IPS-NIHi11 (cell line): ENCODE measurements around the gene PPP1R1A.
A peak's percentile ranks its signal among the peaks of the same experiment; 100 is the strongest.

Source experiments
- DNase-seq: peaks from one replicate; pipeline ENCODE4 v3.0.0; 2012; ENCODE audit warnings: mixed read lengths, low spot score

The PPP1R1A gene, protein sequence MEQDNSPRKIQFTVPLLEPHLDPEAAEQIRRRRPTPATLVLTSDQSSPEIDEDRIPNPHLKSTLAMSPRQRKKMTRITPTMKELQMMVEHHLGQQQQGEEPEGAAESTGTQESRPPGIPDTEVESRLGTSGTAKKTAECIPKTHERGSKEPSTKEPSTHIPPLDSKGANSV

DNA sequence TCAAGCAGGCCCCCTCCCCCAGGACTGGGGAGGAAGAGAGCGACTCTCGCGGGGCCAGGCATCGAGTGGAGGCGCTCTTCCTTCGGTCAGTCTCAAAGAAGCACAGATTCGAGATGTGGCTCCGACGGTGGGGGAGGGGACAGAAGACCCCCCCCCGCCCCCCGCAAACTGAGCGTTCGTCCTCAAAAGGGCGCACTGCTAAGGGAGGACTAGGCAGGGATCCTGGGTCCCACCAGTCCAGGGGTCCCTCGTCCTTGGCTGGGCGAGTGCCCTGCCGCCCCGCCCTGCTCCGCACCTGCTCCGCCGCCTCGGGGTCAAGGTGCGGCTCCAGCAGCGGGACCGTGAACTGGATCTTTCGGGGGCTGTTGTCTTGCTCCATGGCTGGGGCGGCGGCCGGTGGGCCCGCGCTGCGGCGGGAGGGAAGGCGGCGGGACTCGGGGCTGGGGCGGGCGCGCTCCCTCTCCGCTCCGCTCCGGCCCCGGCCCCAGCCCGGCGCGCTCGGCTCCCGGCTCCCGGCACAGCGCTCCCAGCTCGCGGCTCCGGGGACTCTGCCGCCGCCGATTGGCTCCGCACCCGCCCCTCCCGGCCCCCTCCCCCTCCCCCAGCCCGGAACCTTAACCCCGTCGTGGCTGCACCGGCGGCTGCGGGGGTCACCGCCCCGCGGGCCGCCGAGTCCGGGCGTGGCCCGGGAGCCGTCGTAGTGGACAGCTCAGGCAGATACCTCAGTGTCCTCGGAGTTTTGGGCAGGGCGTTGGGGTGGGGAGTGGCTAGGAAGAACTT lies at the start of gene PPP1R1A:
PPP1R1A (minus strand) TSS at position 550 of the 780 bp plus-strand sequence; CDS start at position 379, 171 bp downstream.
- peak; percentile 93 for DNase-seq

DNA sequence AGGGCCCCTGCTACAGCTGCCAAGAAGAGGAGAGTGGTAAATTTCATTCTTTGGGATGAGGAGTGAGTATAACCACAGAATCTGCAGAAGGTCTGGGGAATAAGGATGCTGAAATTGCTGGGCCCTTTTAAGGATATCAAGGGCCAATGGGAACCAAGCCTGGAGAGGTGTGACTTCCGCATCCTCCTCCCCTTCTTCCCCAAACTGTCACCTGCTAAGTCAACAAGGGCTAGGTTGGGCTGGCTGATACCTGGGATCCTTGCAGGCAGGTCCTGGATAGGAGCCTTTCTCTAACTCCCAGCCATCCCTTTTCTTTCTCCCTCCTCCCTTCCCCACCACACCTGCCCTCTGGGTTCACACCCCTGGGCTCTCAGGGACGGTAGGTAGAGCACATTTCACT lies 46.3 kb upstream of the PPP1R1A start, which contains the start of gene LACRT:
LACRT (minus strand) TSS at position 101 of the 400 bp plus-strand sequence; CDS start at position 47, 54 bp downstream.
- no peak for DNase-seq

DNA sequence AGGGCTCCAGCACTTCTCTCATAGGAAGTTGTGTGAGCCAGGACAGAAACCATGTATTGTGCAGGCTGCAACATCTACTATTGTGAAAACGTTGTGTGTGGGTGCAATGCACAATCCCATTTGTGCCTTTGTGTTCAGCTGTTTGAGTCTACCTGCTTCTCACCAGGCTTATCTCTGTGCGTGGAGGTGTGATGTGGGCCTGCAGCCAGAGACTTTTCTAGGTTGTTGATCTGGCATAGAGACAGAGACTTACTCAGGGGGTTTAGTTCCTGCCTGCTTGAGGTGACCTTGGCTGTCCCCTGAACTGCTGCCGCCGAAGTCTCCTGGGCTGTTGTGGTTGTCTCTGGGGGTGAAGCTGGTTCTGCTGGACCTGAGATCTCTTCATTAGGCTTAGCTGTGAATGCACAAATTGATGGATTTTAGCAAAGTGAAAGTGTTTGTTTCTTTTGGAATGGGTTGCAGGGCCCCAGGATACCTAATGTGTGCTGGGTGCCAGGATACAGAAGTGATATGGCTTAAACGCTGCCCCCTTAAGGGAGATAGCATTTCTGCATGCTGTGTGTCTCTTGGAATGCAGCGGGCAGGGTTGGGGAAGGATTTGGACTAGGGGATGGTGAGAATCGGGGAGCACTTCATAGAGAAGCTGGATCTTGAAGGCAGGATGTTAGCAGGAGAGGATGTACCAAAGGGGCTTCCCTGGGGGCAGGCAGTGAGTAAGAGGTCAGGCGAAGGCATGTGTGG lies 43.7 kb upstream of the PPP1R1A start:
- peak; percentile 75 for DNase-seq

DNA sequence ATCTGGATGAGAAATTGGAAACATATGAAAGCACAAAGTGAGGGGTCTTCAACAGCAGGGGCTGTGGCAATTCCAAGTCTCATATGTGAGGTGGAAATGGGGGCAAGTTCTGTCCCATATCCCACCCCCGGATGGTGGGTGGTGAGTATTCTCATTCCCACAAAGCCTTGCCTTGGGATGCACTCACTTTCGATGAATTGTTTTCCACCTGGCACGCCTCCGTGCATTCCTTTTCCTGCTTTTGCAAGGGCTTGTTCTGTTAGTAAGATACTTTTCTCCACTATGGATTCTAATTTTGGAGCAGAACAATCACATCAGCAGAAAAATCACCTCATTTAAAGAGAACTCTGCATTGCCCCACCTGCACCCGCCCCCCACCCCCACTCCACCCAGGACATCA lies 43.1 kb upstream of the PPP1R1A start:
- no peak for DNase-seq

- no peak for DNase-seq
These were observed 41.5 kb upstream of the PPP1R1A start for GRCh38 chr12:54629925-54630324.

DNA sequence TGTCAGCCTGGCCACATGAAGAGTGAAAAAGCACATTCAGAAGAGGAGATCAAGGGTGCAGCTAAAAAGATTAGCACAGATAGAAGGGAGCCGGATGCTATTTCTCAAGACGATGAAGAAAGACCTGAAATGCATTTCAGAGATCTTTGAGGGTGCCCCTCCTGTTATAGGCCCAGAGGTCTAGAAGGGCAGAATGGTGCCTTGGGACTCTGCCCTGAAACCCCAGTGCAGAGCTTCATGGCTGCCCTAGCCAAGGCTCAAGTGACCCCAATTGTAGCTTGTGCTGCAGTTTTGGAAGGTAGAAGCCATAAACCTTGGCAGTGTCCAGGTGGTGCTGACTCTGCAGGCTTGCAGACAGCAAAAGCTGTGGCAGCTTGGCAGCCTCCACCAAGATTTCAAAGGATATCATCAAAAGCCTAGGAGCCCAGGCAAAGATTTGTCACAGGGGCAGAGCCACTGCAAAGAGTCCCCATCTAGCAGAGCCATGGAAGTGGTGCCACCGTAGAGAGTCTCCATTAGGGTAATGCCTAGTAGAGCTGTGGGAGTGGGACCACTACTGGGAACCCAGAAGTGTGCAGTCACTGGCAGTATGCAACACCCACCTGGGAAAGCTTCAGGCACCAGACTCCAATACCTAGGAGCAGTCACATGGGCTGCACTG lies 39.9 kb upstream of the PPP1R1A start:
- no peak for DNase-seq

DNA sequence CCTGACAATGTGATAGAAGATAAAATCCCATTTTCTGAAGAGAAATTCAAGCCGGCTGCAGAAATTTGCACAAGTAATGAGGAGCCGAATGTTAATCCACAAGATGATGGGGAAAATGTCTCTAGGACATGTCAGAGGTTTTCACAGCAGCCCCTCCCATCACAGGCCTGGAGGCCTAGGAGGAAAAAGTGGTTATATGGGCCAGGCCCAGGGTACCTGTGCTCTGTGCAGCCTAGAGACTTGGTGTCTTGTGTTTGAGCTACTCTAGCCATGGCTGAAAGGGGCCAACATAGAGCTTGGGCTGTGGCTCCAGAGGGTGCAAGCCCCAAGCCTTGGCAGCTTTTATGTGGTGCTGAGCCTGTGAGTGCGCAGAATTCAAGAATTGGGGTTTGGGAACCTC lies 38.8 kb upstream of the PPP1R1A start:
- DNase-seq: no peak

GRCh38 chr12:54625598-54625997 lies 37.1 kb upstream of the PPP1R1A start:
- DNase-seq: no peak

- no peak for DNase-seq
These were observed 36.1 kb upstream of the PPP1R1A start for GRCh38 chr12:54624315-54625279.

DNA sequence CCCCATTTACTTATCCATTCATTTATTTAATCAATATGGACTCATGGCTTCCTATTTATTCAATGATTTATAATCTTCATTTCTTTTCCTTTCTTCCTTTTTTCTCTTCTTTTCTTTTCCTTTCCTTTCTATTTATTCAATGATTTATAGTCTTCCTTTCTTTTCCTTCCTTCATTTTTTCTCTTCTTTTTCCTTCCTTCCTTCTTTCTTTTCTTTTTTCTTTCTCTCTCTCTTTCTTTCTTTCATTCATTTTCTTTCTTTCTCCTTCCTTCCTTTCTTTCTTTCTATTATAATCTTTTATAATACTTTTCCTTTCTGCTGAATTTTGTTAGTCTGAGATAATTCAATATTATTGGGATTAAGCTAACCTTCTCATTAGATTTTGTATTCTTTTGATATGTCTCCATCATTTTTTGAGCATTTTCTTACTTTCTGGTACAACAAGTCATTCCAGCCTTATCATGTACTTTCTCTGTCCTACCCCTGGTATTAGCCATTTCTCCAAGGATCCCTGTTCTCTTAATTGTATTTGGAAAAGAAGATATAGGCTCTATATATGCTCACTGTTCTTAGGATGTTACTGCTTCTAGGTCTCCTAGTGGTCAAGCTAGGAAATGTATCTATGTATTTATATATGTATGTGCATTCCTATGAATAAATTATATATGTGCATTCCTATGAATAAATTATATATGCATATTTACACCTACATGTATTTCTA lies 34.2 kb upstream of the PPP1R1A start:
- no peak for DNase-seq

- DNase-seq: no peak
These were observed 28.6 kb upstream of the PPP1R1A start for GRCh38 chr12:54616933-54617680.

GRCh38 chr12:54612225-54612750 lies 23.8 kb upstream of the PPP1R1A start:
- no peak for DNase-seq

GRCh38 chr12:54611715-54612149 lies 23.3 kb upstream of the PPP1R1A start:
- DNase-seq: no peak

- no peak for DNase-seq
These were observed 20.3 kb upstream of the PPP1R1A start for GRCh38 chr12:54608769-54609168.

DNA sequence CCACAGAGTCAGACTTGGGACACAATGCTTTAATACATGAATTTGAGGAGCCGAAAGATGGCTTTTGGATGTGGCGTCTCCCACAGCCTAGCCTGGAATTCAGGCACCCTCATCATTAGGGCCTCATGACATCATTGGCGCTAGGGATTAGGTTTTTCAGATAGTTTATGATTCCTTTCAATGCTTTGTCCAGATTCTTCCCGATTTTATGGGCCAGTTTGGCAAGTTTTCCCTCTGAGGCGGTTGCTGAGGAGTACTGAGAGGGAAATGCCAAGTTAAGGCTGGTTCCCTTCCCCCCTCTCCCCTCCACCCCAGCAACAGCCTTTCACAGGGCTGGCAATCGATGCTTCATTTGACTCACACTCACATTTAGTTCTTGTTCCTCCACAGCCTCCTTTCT lies 19.7 kb upstream of the PPP1R1A start:
- DNase-seq: no peak

DNA sequence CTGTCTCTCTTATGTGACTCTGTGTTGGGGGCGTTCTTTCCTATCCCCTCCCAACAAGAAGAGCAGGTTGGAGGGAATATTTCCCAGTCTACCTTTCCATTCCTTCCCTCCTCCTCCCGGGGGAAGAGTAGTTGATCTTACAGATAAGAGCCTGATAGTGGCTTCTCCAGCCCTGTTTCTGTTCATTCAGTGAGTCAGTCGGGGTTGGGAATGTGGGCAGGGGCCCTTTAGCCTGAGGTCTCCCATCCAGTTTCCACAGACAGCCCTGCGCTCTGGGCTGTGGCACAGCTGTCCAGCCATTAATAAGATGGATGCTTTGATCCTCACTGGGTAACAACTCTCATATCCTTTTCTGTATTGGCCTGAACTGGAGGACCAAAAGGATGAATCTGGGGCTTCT lies 18.1 kb upstream of the PPP1R1A start:
- no peak for DNase-seq

DNA sequence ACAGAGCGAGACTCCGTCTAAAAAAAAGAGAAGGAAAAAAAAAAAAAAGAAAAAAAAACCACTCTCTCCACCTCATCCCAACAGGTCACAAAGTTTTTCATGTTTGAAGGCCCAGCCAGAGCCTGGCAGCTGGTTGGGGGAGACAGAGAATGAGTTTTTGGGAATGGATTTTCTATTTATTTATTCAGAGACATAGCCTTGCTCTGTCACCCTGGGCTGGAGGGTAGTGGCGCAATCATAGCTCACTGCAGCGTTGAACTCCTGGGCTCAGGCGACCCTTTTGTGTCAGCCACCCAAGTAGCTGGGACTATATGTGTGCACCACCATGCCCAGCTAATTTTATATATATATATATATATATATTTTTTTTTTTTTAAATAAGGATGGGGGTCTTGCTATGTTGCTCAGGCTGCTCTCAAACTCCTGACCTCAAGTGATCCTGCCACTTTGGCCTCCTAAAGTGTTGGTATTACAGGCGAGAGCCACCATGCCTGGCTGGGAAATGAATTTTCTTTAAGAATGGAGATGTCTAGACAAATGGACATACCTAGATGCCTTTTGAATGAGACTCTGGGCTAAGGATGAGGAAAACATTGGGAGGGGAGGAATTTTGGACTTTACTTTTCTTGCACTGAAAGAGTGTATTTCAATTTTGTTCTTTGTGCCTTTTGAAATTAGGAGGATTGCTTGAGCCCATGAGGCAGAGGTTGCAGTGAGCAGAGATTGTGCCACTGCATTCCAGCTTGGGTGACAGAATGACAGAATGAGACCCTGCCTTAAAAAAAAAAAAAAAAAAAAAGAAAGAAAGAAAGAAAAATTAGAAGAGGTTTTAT lies 16.9 kb upstream of the PPP1R1A start:
- DNase-seq: no peak

DNA sequence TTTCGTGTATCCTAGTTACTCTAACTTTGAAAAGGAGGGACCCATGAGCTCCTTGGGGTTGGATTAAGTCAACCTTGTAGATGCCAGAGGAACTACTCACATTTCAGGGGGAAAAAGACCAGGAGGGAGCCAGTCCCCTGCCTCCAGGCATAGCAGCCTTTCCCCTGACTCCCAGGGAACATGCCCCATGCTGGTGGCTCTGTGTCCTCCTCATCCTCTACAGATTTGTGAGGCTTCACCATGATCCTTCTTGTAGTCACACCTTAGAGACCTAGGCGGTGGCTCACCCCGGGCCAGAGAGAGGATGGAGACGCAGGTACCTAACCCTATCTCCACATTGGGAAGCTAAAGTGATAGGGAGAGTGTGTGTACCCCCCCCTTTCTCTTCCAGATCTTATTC lies 16.0 kb upstream of the PPP1R1A start:
- DNase-seq: no peak

- DNase-seq: no peak
These were observed 15.4 kb upstream of the PPP1R1A start for GRCh38 chr12:54603872-54604271.
